NB4 (cell line): ENCODE data around the gene FAM221B.

Experiments used
- DNase-seq: peaks from one replicate; pipeline ENCODE4 v3.0.0; 2010; ENCODE audit warnings: low read depth
- H3K4me3 ChIP-seq: one replicate; pipeline ENCODE4 v1.5.1; 2011; ENCODE audit warnings: mild to moderate bottlenecking, low read depth, low read length, moderate library complexity
- MYC ChIP-seq: IDR thresholded peaks from 2 replicates; pipeline ENCODE4 v1.6.1; 2011; ENCODE audit warnings: low read depth, low read length
- POLR2A ChIP-seq: IDR thresholded peaks from 2 replicates; pipeline ENCODE4 v1.6.1; 2011; ENCODE audit warnings: mild to moderate bottlenecking; ENCODE audit not compliant: insufficient read length; ENCODE audit errors: extremely low read depth
- TF ChIP-seq, protein P1 (sequence below): IDR thresholded peaks from one replicate; pipeline ENCODE4 v1.5.1; 2012; ENCODE audit warnings: low read depth, low read length
- TF ChIP-seq, protein P2 (sequence below): IDR thresholded peaks from 2 replicates; pipeline ENCODE4 v1.6.1; 2011; ENCODE audit warnings: low read depth, low read length

FAM221B gene

GRCh38 chr9:35801328-35802128 is 27.0 kb downstream of the FAM221B start:
- DNase-seq = no peak
- TF ChIP-seq, protein P1, sequence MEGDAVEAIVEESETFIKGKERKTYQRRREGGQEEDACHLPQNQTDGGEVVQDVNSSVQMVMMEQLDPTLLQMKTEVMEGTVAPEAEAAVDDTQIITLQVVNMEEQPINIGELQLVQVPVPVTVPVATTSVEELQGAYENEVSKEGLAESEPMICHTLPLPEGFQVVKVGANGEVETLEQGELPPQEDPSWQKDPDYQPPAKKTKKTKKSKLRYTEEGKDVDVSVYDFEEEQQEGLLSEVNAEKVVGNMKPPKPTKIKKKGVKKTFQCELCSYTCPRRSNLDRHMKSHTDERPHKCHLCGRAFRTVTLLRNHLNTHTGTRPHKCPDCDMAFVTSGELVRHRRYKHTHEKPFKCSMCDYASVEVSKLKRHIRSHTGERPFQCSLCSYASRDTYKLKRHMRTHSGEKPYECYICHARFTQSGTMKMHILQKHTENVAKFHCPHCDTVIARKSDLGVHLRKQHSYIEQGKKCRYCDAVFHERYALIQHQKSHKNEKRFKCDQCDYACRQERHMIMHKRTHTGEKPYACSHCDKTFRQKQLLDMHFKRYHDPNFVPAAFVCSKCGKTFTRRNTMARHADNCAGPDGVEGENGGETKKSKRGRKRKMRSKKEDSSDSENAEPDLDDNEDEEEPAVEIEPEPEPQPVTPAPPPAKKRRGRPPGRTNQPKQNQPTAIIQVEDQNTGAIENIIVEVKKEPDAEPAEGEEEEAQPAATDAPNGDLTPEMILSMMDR = no peak
- TF ChIP-seq MYC = no peak
- TF ChIP-seq POLR2A = no peak
- TF ChIP-seq, protein P2, sequence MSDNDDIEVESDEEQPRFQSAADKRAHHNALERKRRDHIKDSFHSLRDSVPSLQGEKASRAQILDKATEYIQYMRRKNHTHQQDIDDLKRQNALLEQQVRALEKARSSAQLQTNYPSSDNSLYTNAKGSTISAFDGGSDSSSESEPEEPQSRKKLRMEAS = no peak

GRCh38 chr9:35800530-35800929 is 28.0 kb downstream of the FAM221B start:
- TF ChIP-seq POLR2A (no peak), MYC (no peak)
- TF ChIP-seq, protein P1 = no peak
- TF ChIP-seq, protein P2 = no peak
- DNase-seq = no peak
- no peak overlapping the region for H3K4me3 ChIP-seq

More at GRCh38 chr9:35801328-35802128, 27.0 kb downstream of the FAM221B start:
- no peak overlapping the region for H3K4me3 ChIP-seq

DNA sequence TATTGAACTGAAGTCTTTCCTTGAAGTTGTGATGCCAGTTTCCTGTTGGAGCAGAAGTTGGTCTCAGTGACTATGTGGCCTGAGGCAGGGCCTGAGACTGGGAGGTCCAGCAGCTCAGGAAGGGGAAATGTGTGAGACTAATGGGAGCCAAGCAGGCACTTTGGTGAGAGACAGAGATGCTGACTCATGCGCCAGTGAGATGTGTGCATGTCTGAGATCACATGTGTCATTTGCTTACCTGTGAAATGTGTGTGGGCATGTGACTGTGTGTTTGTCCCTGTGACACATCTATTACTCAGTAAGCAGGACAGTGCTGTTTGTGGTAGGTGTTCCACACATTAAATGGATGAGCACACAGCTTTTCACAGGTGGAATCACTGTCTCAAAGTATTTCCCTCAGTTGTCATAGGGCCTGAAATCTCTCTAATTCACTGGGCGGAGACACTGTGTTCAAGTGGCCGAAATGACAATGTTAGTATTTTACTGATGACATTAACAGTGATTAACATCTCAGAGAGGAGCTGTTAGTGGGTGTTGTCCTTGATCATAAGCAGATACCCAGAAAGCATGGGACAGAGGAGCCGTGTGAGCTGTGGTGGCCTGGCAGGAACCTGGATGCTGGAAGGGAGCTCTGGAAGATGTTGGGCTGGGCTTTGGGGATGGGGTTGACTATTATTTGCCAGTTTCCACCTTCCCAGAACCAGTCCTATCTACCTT is 29.7 kb downstream of the FAM221B start:
- TF ChIP-seq, protein P2 = no peak
- H3K4me3 ChIP-seq = no peak overlapping the region
- DNase-seq = no peak

- TF ChIP-seq, protein P2 = no peak
- TF ChIP-seq MYC = no peak
- TF ChIP-seq, protein P1 = no peak
- no peak for TF ChIP-seq POLR2A
- DNase-seq = no peak
- no peak overlapping the region for H3K4me3 ChIP-seq
Measured at GRCh38 chr9:35797311-35798109, 31.0 kb downstream of the FAM221B start.

DNA sequence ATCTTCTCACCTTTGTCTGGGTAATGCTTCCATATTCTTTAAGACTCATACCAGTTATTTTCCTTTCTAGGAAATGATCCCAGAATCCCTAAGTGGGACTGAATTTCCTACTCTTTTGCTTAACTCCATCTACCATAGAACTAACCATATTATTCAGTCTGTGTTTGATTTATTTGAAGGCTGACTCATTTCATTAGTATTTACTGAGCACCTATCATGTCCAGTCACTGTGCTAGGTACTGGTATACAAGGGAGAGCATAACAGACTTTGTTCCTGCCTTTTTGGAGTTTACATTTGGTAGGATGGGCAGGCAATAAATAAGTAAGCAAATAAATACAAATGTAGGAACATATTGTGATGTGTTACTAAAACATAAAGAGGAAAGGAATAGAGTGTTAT is 32.8 kb downstream of the FAM221B start:
- TF ChIP-seq, protein P2 = no peak
- TF ChIP-seq, protein P1 = no peak
- TF ChIP-seq MYC (no peak), POLR2A (no peak)
- DNase-seq = no peak
- H3K4me3 ChIP-seq = no peak overlapping the region

DNA sequence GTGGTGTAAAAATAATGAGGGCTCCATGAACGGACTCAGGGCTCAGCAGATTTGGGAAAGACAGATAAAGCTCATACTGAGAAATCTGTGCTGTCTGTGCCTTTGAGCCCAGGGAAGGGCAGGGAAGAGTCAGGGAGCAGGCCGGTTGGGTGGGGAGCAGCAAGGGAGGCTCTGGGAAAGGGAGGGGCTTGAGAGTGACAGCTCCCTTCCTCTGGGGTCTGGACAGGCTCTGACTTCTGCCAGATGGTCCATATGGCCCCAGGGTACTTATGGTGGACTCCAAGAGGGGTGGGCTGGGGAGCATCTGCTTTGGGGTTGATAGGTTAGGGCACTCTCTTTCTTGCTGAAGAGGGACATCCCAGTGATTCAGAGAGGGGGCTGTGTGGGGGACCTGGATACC is 35.1 kb downstream of the FAM221B start:
- TF ChIP-seq, protein P2 = no peak
- TF ChIP-seq MYC = no peak
- no peak for TF ChIP-seq POLR2A
- DNase-seq = no peak
- no peak overlapping the region for H3K4me3 ChIP-seq
